Loucy (cell line): Measurements from ENCODE around the gene ARHGAP26.

ENCODE experiments used
- H2AFZ ChIP-seq: fragments of 200-600 bp; sonication (generic); 2 replicates; pipeline ENCODE4 v1.6.0; 2016; ENCODE audit warnings: antibody characterized with exemption, mild to moderate bottlenecking, low read length, moderate library complexity
- H3F3A ChIP-seq: fragments of 200-600 bp; 2 replicates; pipeline ENCODE4 v1.6.0; 2016; ENCODE audit warnings: antibody characterized with exemption, low read depth, mild to moderate bottlenecking
- H3K27me3 ChIP-seq: fragments of 200-600 bp; sonication (generic); 2 replicates; pipeline ENCODE4 v1.6.1; 2014; ENCODE audit warnings: low read length, mild to moderate bottlenecking; ENCODE audit not compliant: insufficient read depth, poor library complexity, severe bottlenecking
- H3K36me3 ChIP-seq: fragments of 200-600 bp; sonication (generic); 2 replicates; pipeline ENCODE4 v1.6.1; 2016; ENCODE audit warnings: low read length; ENCODE audit not compliant: insufficient read depth
- H3K4me1 ChIP-seq: fragments of 200-600 bp; sonication (generic); 2 replicates; pipeline ENCODE4 v1.5.1; 2014; ENCODE audit warnings: low read length, mild to moderate bottlenecking; ENCODE audit not compliant: insufficient read depth, poor library complexity, severe bottlenecking
- H3K4me2 ChIP-seq: fragments of 200-600 bp; sonication (generic); 2 replicates; pipeline ENCODE4 v1.6.0; 2014; ENCODE audit warnings: antibody characterized with exemption, low read length, low read depth, mild to moderate bottlenecking; ENCODE audit not compliant: poor library complexity, severe bottlenecking
- H3K4me3 ChIP-seq: fragments of 200-600 bp; sonication (generic); 2 replicates; pipeline ENCODE4 v1.5.1; 2014; ENCODE audit warnings: low read length, mild to moderate bottlenecking, mixed read lengths; ENCODE audit not compliant: poor library complexity, severe bottlenecking
- H3K79me2 ChIP-seq: fragments of 200-600 bp; sonication (generic); 2 replicates; pipeline ENCODE4 v1.6.1; 2014; ENCODE audit warnings: low read length; ENCODE audit not compliant: insufficient read depth
- H3K9ac ChIP-seq: fragments of 200-600 bp; sonication (generic); 2 replicates; pipeline ENCODE4 v1.6.0; 2014; ENCODE audit warnings: mild to moderate bottlenecking, low read depth, low read length, moderate library complexity; ENCODE audit not compliant: poor library complexity, severe bottlenecking
- H3K9me2 ChIP-seq: fragments of 200-600 bp; sonication (generic); replicated peaks from 2 replicates; pipeline ENCODE4 v1.6.1; 2016; ENCODE audit warnings: low read depth, low read length, mixed read lengths
- H3K9me3 ChIP-seq: fragments of 200-600 bp; sonication (generic); 2 replicates; pipeline ENCODE4 v1.6.1; 2014; ENCODE audit warnings: mild to moderate bottlenecking, antibody characterized with exemption, low read length, low read depth; ENCODE audit not compliant: insufficient read depth
- H4K20me1 ChIP-seq: fragments of 200-600 bp; sonication (generic); 2 replicates; pipeline ENCODE4 v1.6.0; 2014; ENCODE audit warnings: antibody characterized with exemption, low read length, mild to moderate bottlenecking; ENCODE audit not compliant: insufficient read depth, poor library complexity, severe bottlenecking
- EZH2phosphoT487 ChIP-seq: fragments of 200-600 bp; IDR thresholded peaks from 2 replicates; pipeline ENCODE4 v1.6.1; 2018; ENCODE audit warnings: antibody characterized with exemption, mild to moderate bottlenecking, moderate library complexity, borderline replicate concordance
- TF ChIP-seq, protein P1 (sequence below): fragments of 200-600 bp; sonication (generic); conservative IDR thresholded peaks from 2 replicates; pipeline ENCODE4 v1.5.1; 2014; ENCODE audit warnings: mild to moderate bottlenecking, antibody characterized with exemption, low read length

Gene ARHGAP26

DNA sequence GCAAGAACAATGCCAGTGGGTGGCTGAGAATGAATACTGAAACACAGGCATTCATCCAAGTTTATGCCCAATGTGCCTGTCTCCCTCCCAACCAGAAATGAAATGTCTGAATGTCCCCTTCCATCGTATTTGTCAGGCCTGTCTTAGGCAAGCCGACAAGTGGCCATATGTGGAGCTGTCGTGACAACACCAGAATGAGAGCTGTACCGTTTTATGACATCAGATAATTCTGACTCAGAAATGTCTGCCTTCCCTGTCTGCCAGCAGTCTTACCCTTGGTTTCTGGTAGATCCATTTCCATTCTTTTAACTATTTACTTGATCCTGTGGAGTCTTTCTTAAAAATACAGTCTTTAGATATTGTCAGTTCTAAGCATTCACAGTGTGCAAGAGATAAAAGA is 421.5 kb downstream of the ARHGAP26 start:
- Histone ChIP-seq H3K4me3 (no peak overlapping the region), H2AFZ (no peak overlapping the region), H3K36me3 (no peaks in the 10 kb centered on the region), H3K9me3 (peaks cover 4% of the 10 kb centered on the region; the same call in 1 of the 2 replicates), H3K4me1 (peaks cover 2% of the 10 kb centered on the region), H3F3A (no peaks in the 10 kb centered on the region), H3K9ac (no peak overlapping the region), H3K27me3 (no peaks in the 10 kb centered on the region), H4K20me1 (no peaks in the 10 kb centered on the region), H3K4me2 (no peak overlapping the region), H3K79me2 (no peaks in the 10 kb centered on the region), H3K9me2 (no peaks in the 10 kb centered on the region)
- TF ChIP-seq, protein P1, sequence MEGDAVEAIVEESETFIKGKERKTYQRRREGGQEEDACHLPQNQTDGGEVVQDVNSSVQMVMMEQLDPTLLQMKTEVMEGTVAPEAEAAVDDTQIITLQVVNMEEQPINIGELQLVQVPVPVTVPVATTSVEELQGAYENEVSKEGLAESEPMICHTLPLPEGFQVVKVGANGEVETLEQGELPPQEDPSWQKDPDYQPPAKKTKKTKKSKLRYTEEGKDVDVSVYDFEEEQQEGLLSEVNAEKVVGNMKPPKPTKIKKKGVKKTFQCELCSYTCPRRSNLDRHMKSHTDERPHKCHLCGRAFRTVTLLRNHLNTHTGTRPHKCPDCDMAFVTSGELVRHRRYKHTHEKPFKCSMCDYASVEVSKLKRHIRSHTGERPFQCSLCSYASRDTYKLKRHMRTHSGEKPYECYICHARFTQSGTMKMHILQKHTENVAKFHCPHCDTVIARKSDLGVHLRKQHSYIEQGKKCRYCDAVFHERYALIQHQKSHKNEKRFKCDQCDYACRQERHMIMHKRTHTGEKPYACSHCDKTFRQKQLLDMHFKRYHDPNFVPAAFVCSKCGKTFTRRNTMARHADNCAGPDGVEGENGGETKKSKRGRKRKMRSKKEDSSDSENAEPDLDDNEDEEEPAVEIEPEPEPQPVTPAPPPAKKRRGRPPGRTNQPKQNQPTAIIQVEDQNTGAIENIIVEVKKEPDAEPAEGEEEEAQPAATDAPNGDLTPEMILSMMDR: no peak
- TF ChIP-seq EZH2phosphoT487: no peak

DNA sequence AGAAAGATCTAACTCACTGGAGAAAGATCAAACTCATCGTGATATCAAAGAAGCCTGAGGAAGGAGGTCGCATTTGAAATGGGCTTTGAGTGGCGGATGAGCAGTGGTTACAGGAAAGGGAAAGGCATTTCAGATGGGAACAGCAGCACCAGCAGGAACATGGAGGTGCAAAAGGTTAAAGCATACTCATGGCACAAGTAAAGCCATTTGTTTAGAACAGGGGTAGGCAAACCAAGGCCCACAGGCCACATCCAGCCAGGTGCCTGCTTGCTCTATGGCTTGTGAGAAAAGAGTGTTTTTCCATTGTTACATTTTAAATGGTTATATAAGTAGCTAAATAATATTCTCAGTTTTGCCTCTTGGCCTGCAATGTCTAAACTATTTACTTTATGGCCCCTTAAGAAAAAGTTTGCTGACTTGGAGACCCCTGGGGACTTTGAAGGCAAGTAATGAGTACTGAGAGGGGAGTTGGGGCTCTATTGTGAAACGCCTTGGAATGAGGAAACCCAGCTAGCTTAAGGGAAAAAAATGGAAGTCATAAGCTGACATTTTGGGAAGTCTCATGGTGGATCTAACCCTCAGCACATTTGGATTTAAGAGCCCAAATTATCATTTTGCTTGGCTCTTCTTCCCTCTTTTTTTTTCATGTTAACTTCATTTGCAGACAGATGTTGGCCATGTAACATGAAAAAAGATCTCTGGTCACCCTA is 422.2 kb downstream of the ARHGAP26 start:
- H3K4me1 ChIP-seq: peaks cover 9% of the 10 kb centered on the region
- peaks cover 4% of the 10 kb centered on the region; the same call in 1 of the 2 replicates for H3K9me3 ChIP-seq
- no peak overlapping the region for H3K4me2 ChIP-seq
- no peaks in the 10 kb centered on the region for H3K79me2 ChIP-seq
- TF ChIP-seq, protein P1: no peak
- TF ChIP-seq EZH2phosphoT487: no peak
- no peak overlapping the region for H2AFZ ChIP-seq
- H3F3A ChIP-seq: no peaks in the 10 kb centered on the region
- H3K4me3 ChIP-seq: no peak overlapping the region
- H3K36me3 ChIP-seq: no peaks in the 10 kb centered on the region
- no peak overlapping the region for H3K9ac ChIP-seq
- no peaks in the 10 kb centered on the region for H3K9me2 ChIP-seq
- no peaks in the 10 kb centered on the region for H3K27me3 ChIP-seq
- H4K20me1 ChIP-seq: no peaks in the 10 kb centered on the region

DNA sequence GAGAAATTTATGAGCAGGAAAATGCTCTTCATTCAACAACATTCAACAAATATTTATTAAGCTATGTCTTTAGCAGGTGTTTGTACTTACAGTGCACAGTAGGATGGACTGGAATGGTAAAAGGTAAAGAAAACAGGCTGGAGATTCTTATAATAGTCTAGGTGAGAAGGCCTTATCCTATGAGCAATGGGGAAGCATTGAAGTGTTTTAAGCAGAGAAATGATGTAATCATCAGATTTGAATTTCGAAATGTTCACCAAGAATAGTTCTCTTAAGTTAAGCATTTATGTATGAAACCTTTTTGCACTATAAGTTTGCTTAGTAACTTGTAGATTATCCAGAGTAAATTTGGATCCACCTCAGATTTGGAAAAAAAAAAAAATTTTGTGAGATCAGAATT is 424.0 kb downstream of the ARHGAP26 start:
- H3K79me2 ChIP-seq: no peaks in the 10 kb centered on the region
- H3K36me3 ChIP-seq: no peaks in the 10 kb centered on the region
- no peak overlapping the region for H2AFZ ChIP-seq
- no peaks in the 10 kb centered on the region for H3K27me3 ChIP-seq
- H3K4me1 ChIP-seq: peaks cover 10% of the 10 kb centered on the region
- no peak overlapping the region for H3K9ac ChIP-seq
- no peak overlapping the region for H3K4me3 ChIP-seq
- no peak overlapping the region for H3K4me2 ChIP-seq
- H4K20me1 ChIP-seq: no peaks in the 10 kb centered on the region
- TF ChIP-seq EZH2phosphoT487: no peak
- TF ChIP-seq, protein P1: no peak
- H3K9me3 ChIP-seq: peaks cover 4% of the 10 kb centered on the region; the same call in 1 of the 2 replicates
- H3K9me2 ChIP-seq: no peaks in the 10 kb centered on the region
- no peaks in the 10 kb centered on the region for H3F3A ChIP-seq
